Measurements from ENCODE around the gene PTPRG.

- no peak for TF ChIP-seq POLR2A (IDR thresholded peaks at IDR 0.05)
- no peak for TF ChIP-seq CTCF (IDR thresholded peaks at IDR 0.05)
Measured at GRCh38 chr3:61718565-61718964, 157.2 kb downstream of the PTPRG start.
